ENCODE data around the gene PPP1R14C. TPM values are rescaled to one million over a fixed set of nuclear protein-coding genes. Genes with fewer than 3 reads are reported as not detected.

Gene PPP1R14C
- total RNA-seq, 1 experiment from 2014 or later: 4.6 TPM

DNA sequence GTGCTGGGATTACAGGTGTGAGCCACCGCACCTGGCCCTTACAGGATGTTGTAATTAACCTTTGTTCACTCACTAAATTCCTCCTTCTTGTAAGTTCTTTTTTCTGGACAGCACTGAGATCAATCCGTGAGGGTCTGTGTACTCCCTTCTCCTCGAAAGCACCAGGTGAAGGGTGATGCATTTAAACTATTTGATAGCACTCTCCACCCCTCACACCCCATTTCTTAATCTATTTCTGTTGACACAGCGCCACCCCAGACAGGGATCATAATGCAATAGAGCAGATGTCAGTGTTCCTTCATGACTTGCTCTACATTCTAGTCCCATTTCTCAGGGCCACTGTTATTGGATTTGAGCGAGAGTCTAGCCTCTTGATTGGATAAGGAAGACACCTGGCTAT lies 46.3 kb downstream of the PPP1R14C start:
- Histone ChIP-seq H3K4me3 (ENCODE audit: low read depth, low read length, poor library complexity, severe bottlenecking) (no peak overlapping the region), H3K4me1 (ENCODE audit: insufficient read depth, low read length, poor library complexity, severe bottlenecking) (no peaks in the 10 kb centered on the region), H3K27me3 (replicated peaks; ENCODE audit: insufficient read depth, low read depth, low read length, poor library complexity) (no peaks in the 10 kb centered on the region), H3K27ac (ENCODE audit: low read depth, low read length, poor library complexity, severe bottlenecking) (no peak overlapping the region), H3K36me3 (ENCODE audit: insufficient read depth, low read length, poor library complexity, severe bottlenecking) (no peaks in the 10 kb centered on the region), H3K9me3 (ENCODE audit: low read depth, low read length, poor library complexity, severe bottlenecking) (no peaks in the 10 kb centered on the region)
- POLR2A ChIA-PET (ENCODE audit: low non-redundant PET): no interaction called here
- TF ChIP-seq EZH2 (IDR thresholded peaks at IDR 0.05; ENCODE audit: borderline replicate concordance, low read depth, low read length, poor library complexity, severe bottlenecking): no peak
- TF ChIP-seq, protein P1, sequence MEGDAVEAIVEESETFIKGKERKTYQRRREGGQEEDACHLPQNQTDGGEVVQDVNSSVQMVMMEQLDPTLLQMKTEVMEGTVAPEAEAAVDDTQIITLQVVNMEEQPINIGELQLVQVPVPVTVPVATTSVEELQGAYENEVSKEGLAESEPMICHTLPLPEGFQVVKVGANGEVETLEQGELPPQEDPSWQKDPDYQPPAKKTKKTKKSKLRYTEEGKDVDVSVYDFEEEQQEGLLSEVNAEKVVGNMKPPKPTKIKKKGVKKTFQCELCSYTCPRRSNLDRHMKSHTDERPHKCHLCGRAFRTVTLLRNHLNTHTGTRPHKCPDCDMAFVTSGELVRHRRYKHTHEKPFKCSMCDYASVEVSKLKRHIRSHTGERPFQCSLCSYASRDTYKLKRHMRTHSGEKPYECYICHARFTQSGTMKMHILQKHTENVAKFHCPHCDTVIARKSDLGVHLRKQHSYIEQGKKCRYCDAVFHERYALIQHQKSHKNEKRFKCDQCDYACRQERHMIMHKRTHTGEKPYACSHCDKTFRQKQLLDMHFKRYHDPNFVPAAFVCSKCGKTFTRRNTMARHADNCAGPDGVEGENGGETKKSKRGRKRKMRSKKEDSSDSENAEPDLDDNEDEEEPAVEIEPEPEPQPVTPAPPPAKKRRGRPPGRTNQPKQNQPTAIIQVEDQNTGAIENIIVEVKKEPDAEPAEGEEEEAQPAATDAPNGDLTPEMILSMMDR (conservative IDR thresholded peaks at IDR 0.05; ENCODE audit: low read depth, low read length): 0 out of 2 replicates have a peak, but pooled peaks have one; percentile 18
- DNase-seq (ENCODE audit: low spot score): no peak
- no TSS peak for BruUV-seq (replicated peaks)
- intact Hi-C loops (cut with micrococcal nuclease; ENCODE audit: unreplicated experiment): no loop called here
- CTCF ChIA-PET: no interaction called here

DNA sequence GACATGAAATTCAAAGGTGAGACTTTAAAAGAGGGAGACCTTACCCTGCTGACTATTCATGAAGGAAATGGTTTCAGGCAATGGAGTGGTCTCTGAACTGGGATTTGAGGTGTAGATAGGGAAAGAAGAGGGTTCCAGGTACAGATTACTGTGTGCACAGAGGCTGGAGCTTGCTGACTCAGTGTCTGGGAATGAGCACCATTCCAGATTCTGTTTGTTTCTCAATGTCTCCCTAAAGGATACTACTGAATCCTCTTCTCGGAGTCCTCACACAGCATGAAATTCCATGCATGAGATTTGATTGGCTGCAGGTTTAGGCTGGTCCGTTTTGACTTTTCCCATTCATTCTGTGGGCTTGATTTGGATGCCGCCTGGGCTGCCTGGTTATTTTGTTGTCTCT lies 49.0 kb downstream of the PPP1R14C start:
- Histone ChIP-seq H3K4me3 (ENCODE audit: low read depth, low read length, poor library complexity, severe bottlenecking) (no peak overlapping the region), H3K9me3 (ENCODE audit: low read depth, low read length, poor library complexity, severe bottlenecking) (no peaks in the 10 kb centered on the region), H3K27me3 (replicated peaks; ENCODE audit: insufficient read depth, low read depth, low read length, poor library complexity) (no peaks in the 10 kb centered on the region), H3K27ac (ENCODE audit: low read depth, low read length, poor library complexity, severe bottlenecking) (no peak overlapping the region), H3K36me3 (ENCODE audit: insufficient read depth, low read length, poor library complexity, severe bottlenecking) (no peaks in the 10 kb centered on the region), H3K4me1 (ENCODE audit: insufficient read depth, low read length, poor library complexity, severe bottlenecking) (no peaks in the 10 kb centered on the region)
- TF ChIP-seq, protein P1 (conservative IDR thresholded peaks at IDR 0.05; ENCODE audit: low read depth, low read length): no peak
- TF ChIP-seq EZH2 (IDR thresholded peaks at IDR 0.05; ENCODE audit: borderline replicate concordance, low read depth, low read length, poor library complexity, severe bottlenecking): no peak
- DNase-seq (ENCODE audit: low spot score): no peak
- intact Hi-C loops (cut with micrococcal nuclease; ENCODE audit: unreplicated experiment): no loop called here
- ChIA-PET CTCF (no interaction called here), POLR2A (ENCODE audit: low non-redundant PET) (no interaction called here)
- BruUV-seq (replicated peaks): no TSS peak

DNA sequence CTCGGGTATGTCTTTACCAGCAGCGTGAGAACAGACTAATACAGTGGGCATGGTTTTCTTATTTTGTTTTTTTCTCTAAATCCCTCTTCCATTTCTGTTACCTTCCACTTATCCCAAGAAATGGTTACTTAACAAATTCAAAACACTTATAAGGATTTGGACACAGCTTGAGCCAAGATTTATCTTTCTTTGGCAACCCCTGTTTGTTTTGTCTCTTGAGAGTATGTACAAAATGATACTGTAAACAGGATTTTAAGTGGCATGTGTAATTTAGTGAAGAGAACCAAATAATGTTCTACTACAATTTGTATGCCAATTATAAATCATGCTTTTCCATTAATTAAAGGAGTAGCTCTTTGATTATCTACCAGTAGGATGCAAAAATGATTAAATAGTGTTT lies 51.4 kb downstream of the PPP1R14C start:
- no TSS peak for BruUV-seq (replicated peaks)
- no peak overlapping the region for H3K27ac ChIP-seq (ENCODE audit: low read depth, low read length, poor library complexity, severe bottlenecking)
- CTCF ChIA-PET: no interaction called here
- TF ChIP-seq, protein P1 (conservative IDR thresholded peaks at IDR 0.05; ENCODE audit: low read depth, low read length): no peak
- no peak for TF ChIP-seq EZH2 (IDR thresholded peaks at IDR 0.05; ENCODE audit: borderline replicate concordance, low read depth, low read length, poor library complexity, severe bottlenecking)
- DNase-seq (ENCODE audit: low spot score): no peak
- intact Hi-C loops (cut with micrococcal nuclease; ENCODE audit: unreplicated experiment): no loop called here
- H3K9me3 ChIP-seq (ENCODE audit: low read depth, low read length, poor library complexity, severe bottlenecking): no peaks in the 10 kb centered on the region
- no peak overlapping the region for H3K4me3 ChIP-seq (ENCODE audit: low read depth, low read length, poor library complexity, severe bottlenecking)
- POLR2A ChIA-PET (ENCODE audit: low non-redundant PET): no interaction called here
- no peaks in the 10 kb centered on the region for H3K36me3 ChIP-seq (ENCODE audit: insufficient read depth, low read length, poor library complexity, severe bottlenecking)
- no peaks in the 10 kb centered on the region for H3K27me3 ChIP-seq (replicated peaks; ENCODE audit: insufficient read depth, low read depth, low read length, poor library complexity)
- no peaks in the 10 kb centered on the region for H3K4me1 ChIP-seq (ENCODE audit: insufficient read depth, low read length, poor library complexity, severe bottlenecking)

Measured in A673 (cell line).